ENCODE data around the gene BCAP31. TPM values are rescaled to one million over a fixed set of nuclear protein-coding genes. Genes with fewer than 3 reads are reported as not detected.
"Not testable (repeated sequence)": the region's sequence is repeated elsewhere in the genome, so short reads cannot be mapped to it uniquely, and the experiment has no call there.

Gene BCAP31
- total RNA-seq, 2 experiments from 2014 or later = 42.1 to 43.1 TPM

DNA sequence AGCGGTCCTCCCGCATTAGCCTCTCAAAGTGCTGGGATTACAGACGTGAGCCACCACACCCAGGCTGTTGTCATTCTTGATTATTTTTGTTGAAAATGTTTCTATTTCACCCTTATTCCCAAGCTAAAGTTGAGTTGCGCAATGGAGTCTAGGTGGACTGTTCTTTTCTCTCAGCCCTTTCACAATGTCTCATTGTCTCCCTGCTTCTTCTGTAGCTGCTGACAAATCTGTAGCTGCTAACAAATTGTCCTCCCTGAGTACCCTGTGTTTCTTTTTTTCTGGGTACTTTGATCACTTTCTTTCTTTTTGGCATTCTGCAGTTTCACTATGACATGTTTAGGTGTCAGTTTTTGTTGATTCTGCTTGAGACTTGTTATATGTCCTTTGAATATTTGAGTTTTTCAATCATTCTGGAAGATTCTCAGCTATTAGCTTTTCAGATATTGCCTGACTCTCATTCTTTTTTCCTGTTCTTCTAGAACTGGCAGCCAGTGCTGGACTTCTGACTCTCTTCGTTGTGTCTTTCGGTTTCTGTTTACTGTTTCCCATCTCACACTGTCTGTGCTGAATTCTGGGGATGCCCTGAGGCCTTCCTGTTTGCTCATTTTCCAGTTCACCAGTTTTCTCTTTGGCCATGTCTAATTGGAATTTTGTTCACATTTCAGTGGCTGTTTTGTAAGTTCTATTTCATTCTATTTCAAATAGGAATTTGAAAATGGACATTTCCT is 7.1 kb upstream of the BCAP31 start:
- no peak overlapping the region for H3K4me3 Mint-ChIP-seq
- POLR2A ChIA-PET = no interaction called here
- H3K27ac Mint-ChIP-seq = no peak overlapping the region

DNA sequence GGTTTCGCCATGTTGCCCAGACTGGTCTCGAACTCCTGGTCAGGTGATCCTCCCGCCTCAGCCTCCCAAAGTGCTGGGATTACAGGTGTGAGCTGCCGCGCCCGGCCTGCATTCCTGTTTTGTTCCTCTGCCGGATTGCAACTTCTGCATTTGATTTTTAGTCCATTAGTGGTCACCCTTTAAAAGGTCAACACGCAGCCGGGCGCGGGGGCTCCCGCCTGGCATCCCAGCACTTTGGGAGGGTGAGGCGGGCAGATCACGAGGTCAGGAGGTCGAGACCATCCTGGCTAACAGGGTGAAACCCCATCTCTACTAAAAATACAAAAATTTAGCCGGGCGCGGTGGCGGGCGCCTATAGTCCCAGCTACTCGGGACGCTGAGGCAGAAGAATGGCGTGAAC is 5.9 kb upstream of the BCAP31 start:
- intact Hi-C loops (cut with DNase I, micrococcal nuclease); POLR2A ChIA-PET; H3K27ac Mint-ChIP-seq; H3K4me3 Mint-ChIP-seq; H3K27ac ChIP-seq (ENCODE audit: low read depth in 1 of 2, low read length in 2 of 2); H3K4me3 ChIP-seq (ENCODE audit: low read length); H3K9me3 ChIP-seq (ENCODE audit: control insufficient read depth in 1 of 2, insufficient read depth in 1 of 2, low read length in 2 of 2); H3K27me3 ChIP-seq (ENCODE audit: control insufficient read depth in 1 of 2, insufficient read depth in 2 of 2, low read length in 2 of 2); DNase-seq; H3K36me3 ChIP-seq (ENCODE audit: insufficient read depth, low read length); ATAC-seq (ENCODE audit: poor library complexity); H3K9me3 Mint-ChIP-seq; CTCF ChIA-PET; H3K27me3 Mint-ChIP-seq: not testable (repeated sequence)
- Mint-ChIP-seq H3K4me1 (ENCODE audit: low read depth) (peaks cover 22% of the 10 kb centered on the region), H3K36me3 (ENCODE audit: low read depth) (peaks cover 20% of the 10 kb centered on the region)
- peaks cover 37% of the 10 kb centered on the region for H3K4me1 ChIP-seq (ENCODE audit: insufficient read depth, low read length)

More for the DNA sequence above, 7.1 kb upstream of the BCAP31 start:
- DNase-seq (no peak), ATAC-seq (ENCODE audit: poor library complexity) (no peak)
- H3K4me1 ChIP-seq (ENCODE audit: insufficient read depth, low read length) = peaks cover 30% of the 10 kb centered on the region
- Mint-ChIP-seq H3K9me3 (no peaks in the 10 kb centered on the region), H3K4me1 (ENCODE audit: low read depth) (peaks cover 27% of the 10 kb centered on the region), H3K27me3 (no peaks in the 10 kb centered on the region), H3K36me3 (ENCODE audit: low read depth) (peaks cover 26% of the 10 kb centered on the region)
- TF ChIP-seq, protein P1, sequence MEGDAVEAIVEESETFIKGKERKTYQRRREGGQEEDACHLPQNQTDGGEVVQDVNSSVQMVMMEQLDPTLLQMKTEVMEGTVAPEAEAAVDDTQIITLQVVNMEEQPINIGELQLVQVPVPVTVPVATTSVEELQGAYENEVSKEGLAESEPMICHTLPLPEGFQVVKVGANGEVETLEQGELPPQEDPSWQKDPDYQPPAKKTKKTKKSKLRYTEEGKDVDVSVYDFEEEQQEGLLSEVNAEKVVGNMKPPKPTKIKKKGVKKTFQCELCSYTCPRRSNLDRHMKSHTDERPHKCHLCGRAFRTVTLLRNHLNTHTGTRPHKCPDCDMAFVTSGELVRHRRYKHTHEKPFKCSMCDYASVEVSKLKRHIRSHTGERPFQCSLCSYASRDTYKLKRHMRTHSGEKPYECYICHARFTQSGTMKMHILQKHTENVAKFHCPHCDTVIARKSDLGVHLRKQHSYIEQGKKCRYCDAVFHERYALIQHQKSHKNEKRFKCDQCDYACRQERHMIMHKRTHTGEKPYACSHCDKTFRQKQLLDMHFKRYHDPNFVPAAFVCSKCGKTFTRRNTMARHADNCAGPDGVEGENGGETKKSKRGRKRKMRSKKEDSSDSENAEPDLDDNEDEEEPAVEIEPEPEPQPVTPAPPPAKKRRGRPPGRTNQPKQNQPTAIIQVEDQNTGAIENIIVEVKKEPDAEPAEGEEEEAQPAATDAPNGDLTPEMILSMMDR (IDR thresholded peaks at IDR 0.05) = no peak
- no peaks in the 10 kb centered on the region for H3K27me3 ChIP-seq (ENCODE audit: control insufficient read depth in 1 of 2, insufficient read depth in 2 of 2, low read length in 2 of 2)
- CTCF ChIA-PET = no interaction called here
- no peak overlapping the region for H3K27ac ChIP-seq (ENCODE audit: low read depth in 1 of 2, low read length in 2 of 2)
- H3K9me3 ChIP-seq (ENCODE audit: control insufficient read depth in 1 of 2, insufficient read depth in 1 of 2, low read length in 2 of 2) = no peaks in the 10 kb centered on the region
- no peak overlapping the region for H3K4me3 ChIP-seq (ENCODE audit: low read length)
- intact Hi-C loops (cut with DNase I, micrococcal nuclease) = no loop called here
- H3K36me3 ChIP-seq (ENCODE audit: insufficient read depth, low read length) = peaks cover 7% of the 10 kb centered on the region

DNA sequence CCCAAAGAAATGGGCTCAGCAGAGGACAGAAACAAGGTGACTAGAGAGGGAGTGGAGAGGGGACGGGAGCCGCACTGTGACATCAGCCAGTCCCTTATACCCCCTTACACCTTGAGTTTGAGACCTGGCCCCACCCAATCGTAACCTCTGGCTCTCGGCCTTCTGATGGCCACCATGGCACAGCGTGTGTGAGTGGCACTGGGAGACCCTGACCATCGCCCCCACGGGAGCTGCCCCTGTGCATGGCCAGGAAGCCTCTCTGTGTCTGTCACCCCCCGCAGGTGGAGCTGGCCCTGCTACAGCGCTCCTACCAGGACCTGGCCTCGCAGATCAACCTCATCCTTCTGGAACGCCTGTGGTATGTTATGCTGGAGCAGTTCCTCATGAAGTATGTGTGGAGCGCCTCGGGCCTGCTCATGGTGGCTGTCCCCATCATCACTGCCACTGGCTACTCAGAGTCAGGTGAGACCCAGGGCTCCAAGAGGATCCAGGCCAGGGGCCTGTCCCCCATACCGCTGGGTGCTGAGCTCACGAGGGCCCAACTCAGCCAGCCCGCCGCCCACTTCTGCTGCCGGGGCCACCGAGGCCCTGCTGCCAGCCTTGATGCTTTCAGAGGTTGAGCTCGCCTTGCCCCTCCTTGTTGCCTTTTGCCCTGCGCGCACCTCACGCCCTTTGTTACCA is 4.9 kb upstream of the BCAP31 start:
- no peak overlapping the region for H3K27ac Mint-ChIP-seq
- ATAC-seq (ENCODE audit: poor library complexity) = no peak
- TF ChIP-seq, protein P1 (IDR thresholded peaks at IDR 0.05) = no peak

More for the DNA sequence above, 4.9 kb upstream of the BCAP31 start:
- no peak for DNase-seq
- Histone ChIP-seq H3K4me3 (ENCODE audit: low read length) (no peak overlapping the region), H3K36me3 (ENCODE audit: insufficient read depth, low read length) (peaks cover 5% of the 10 kb centered on the region), H3K27me3 (ENCODE audit: control insufficient read depth in 1 of 2, insufficient read depth in 2 of 2, low read length in 2 of 2) (no peaks in the 10 kb centered on the region), H3K4me1 (ENCODE audit: insufficient read depth, low read length) (peaks cover 40% of the 10 kb centered on the region), H3K27ac (ENCODE audit: low read depth in 1 of 2, low read length in 2 of 2) (no peak overlapping the region), H3K9me3 (ENCODE audit: control insufficient read depth in 1 of 2, insufficient read depth in 1 of 2, low read length in 2 of 2) (no peaks in the 10 kb centered on the region)
- H3K9me3 Mint-ChIP-seq = no peaks in the 10 kb centered on the region
- no peak overlapping the region for H3K4me3 Mint-ChIP-seq
- ChIA-PET CTCF (no interaction called here), POLR2A (no interaction called here)
- intact Hi-C loops (cut with DNase I, micrococcal nuclease) = loop anchor here in 1 of 2 experiments (5.0 kb wide), 1 partner anchor 63 kb away; the partner anchor contains the start of genes IDH3G and SSR4
- peaks cover 17% of the 10 kb centered on the region for H3K4me1 Mint-ChIP-seq (ENCODE audit: low read depth)
- H3K36me3 Mint-ChIP-seq (ENCODE audit: low read depth) = peaks cover 13% of the 10 kb centered on the region
- no peaks in the 10 kb centered on the region for H3K27me3 Mint-ChIP-seq
